Measurements from ENCODE around the gene NODAL. TPM values are rescaled to one million over a fixed set of nuclear protein-coding genes. Genes with fewer than 3 reads are reported as not detected.
A peak's percentile ranks its signal among the peaks of the same experiment; 100 is the strongest.

NODAL gene
- total and polyA plus RNA-seq, 3 donors from 2014 or later, result 0.43 to 5.2 (median 3.0) TPM

- peak; percentile 70 for DNase-seq
- Histone ChIP-seq H3K27me3 (no peaks in the 10 kb centered on the region), H3K4me3 (no peak overlapping the region), H3K9me3 (no peaks in the 10 kb centered on the region), H3K4me1 (peaks cover 52% of the 10 kb centered on the region), H3K27ac (peak overlapping the region in 1 of 2 donors; percentile 59), H3K36me3 (ENCODE audit: low read depth, missing control alignments) (no peaks in the 10 kb centered on the region)
- TF ChIP-seq POLR2A (IDR thresholded peaks at IDR 0.05) (no peak), CTCF (IDR thresholded peaks at IDR 0.05) (no peak)
- intact Hi-C loops (cut with DNase I; ENCODE audit: low total_unique reads), result no loop called here
- 48 to 62% methylated on average over 6 to 7 of the region's 7 CpGs for WGBS, 2 donors
Measured at GRCh38 chr10:70481831-70482530, 40.5 kb upstream of the NODAL start.

GRCh38 chr10:70481105-70481504 is 39.6 kb upstream of the NODAL start:
- TF ChIP-seq CTCF (IDR thresholded peaks at IDR 0.05) (no peak), POLR2A (IDR thresholded peaks at IDR 0.05) (no peak)
- no peaks in the 10 kb centered on the region for H3K9me3 ChIP-seq
- no peak overlapping the region for H3K4me3 ChIP-seq
- no peak overlapping the region for H3K27ac ChIP-seq
- H3K4me1 ChIP-seq, result peaks cover 52% of the 10 kb centered on the region
- intact Hi-C loops (cut with DNase I; ENCODE audit: low total_unique reads), result no loop called here
- DNase-seq, result no peak
- no peaks in the 10 kb centered on the region for H3K27me3 ChIP-seq
- H3K36me3 ChIP-seq (ENCODE audit: low read depth, missing control alignments), result no peaks in the 10 kb centered on the region
- WGBS, 2 donors, result 70 to 86% methylated on average over 8 to 9 of the region's 9 CpGs

GRCh38 chr10:70480239-70480861 is 38.9 kb upstream of the NODAL start:
- Histone ChIP-seq H3K36me3 (ENCODE audit: low read depth, missing control alignments) (no peaks in the 10 kb centered on the region), H3K27ac (no peak overlapping the region), H3K27me3 (no peaks in the 10 kb centered on the region), H3K9me3 (no peaks in the 10 kb centered on the region), H3K4me1 (peaks cover 52% of the 10 kb centered on the region), H3K4me3 (no peak overlapping the region)
- TF ChIP-seq POLR2A (IDR thresholded peaks at IDR 0.05), result no peak
- TF ChIP-seq CTCF (IDR thresholded peaks at IDR 0.05), result no peak
- intact Hi-C loops (cut with DNase I; ENCODE audit: low total_unique reads), result no loop called here
- DNase-seq, result no peak
- 40 to 58% methylated on average over 3 to 8 of the region's 9 CpGs for WGBS, 2 donors

GRCh38 chr10:70479626-70480238 is 38.3 kb upstream of the NODAL start:
- WGBS, 2 donors, result 62 to 70% methylated on average over 7 to 8 of the region's 8 CpGs
- DNase-seq, result no peak
- H3K27ac ChIP-seq, result no peak overlapping the region
- TF ChIP-seq CTCF (IDR thresholded peaks at IDR 0.05), result no peak
- no peak for TF ChIP-seq POLR2A (IDR thresholded peaks at IDR 0.05)
- no peaks in the 10 kb centered on the region for H3K9me3 ChIP-seq
- H3K36me3 ChIP-seq (ENCODE audit: low read depth, missing control alignments), result no peaks in the 10 kb centered on the region
- H3K27me3 ChIP-seq, result no peaks in the 10 kb centered on the region
- H3K4me1 ChIP-seq, result peaks cover 52% of the 10 kb centered on the region
- peak overlapping the region in 1 of 2 donors; percentile 63 for H3K4me3 ChIP-seq
- intact Hi-C loops (cut with DNase I; ENCODE audit: low total_unique reads), result no loop called here
